Activated CD4-positive, alpha-beta memory T cell treated with anti-CD3 and anti-CD28 coated beads, Interleukin-2, amount 10 ng/mL, durations not matched to agents 7 days and 5 days (primary cell): Measurements from ENCODE around the gene MYPN. TPM values are rescaled to one million over a fixed set of nuclear protein-coding genes. Genes with fewer than 3 reads are reported as not detected.
A peak's percentile ranks its signal among the peaks of the same experiment; 100 is the strongest.
"Not testable (repeated sequence)": the region's sequence is repeated elsewhere in the genome, so short reads cannot be mapped to it uniquely, and the experiment has no call there.

Source experiments
- CTCF ChIA-PET: fragments of 350-600 bp; sonication (Branson Sonifier 250); formaldehyde crosslinking; loops from one replicate; lab custom pipeline; 2021; ENCODE audit warnings: antibody characterized with exemption, inconsistent platforms; lab: Charles Lee
- POLR2A ChIA-PET: fragments of 350-600 bp; sonication (Branson Sonifier 250); formaldehyde crosslinking; loops from one replicate; lab custom pipeline; 2021; ENCODE audit warnings: antibody characterized with exemption; lab: Charles Lee
- DNase-seq: peaks from one replicate; pipeline ENCODE4 v3.0.0-alpha.2; 2020
- H3K27ac Mint-ChIP-seq: one replicate; pipeline ENCODE4 v1.8.0; 2021; ENCODE audit warnings: mild to moderate bottlenecking, mixed read lengths
- H3K27me3 Mint-ChIP-seq: one replicate; pipeline ENCODE4 v1.8.0; 2021; ENCODE audit warnings: mixed read lengths
- H3K36me3 Mint-ChIP-seq: one replicate; pipeline ENCODE4 v1.8.0; 2021; ENCODE audit warnings: low read depth, mixed read lengths
- H3K4me1 Mint-ChIP-seq: one replicate; pipeline ENCODE4 v1.8.0; 2021; ENCODE audit warnings: mixed read lengths
- H3K4me3 Mint-ChIP-seq: one replicate; pipeline ENCODE4 v1.8.0; 2021; ENCODE audit warnings: mild to moderate bottlenecking, mixed read lengths
- H3K9me3 Mint-ChIP-seq: one replicate; pipeline ENCODE4 v1.8.0; 2021; ENCODE audit warnings: mixed read lengths
- total RNA-seq, 2 experiments: library from RNA; stranded (reverse); gene quantifications; one replicate each; pipeline ENCODE4 v1.2.3, GENCODE V29; 2021

MYPN gene
- total RNA-seq, 2 experiments from 2014 or later = not detected

DNA sequence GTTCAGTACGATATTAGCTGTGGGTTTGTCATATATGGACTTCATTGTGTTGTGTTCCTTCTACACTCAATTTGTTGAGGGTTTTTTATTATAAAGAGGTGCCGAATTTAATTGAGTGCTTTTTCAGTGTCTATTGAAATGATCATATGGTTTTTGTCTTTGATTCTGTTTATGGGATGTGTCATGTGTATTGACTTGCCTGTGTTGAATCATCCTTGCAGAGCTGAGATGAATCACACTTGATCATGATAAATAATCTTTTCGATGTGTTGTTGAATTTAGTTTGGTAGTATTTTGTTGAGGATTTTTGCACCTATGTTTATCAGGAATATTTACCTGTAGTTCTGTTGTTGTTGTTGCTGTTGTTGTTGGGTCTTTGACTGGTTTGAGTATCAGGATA is 82.8 kb downstream of the MYPN start:
- H3K27me3 Mint-ChIP-seq = peaks cover 43% of the 10 kb centered on the region
- ChIA-PET POLR2A (no interaction called here), CTCF (interaction anchor here (2.0 kb wide), 1 partner anchor 36 kb away, joined by 4 read pairs; no protein-coding TSS in a partner anchor)
- no peaks in the 10 kb centered on the region for H3K9me3 Mint-ChIP-seq
- H3K4me3 Mint-ChIP-seq = no peak overlapping the region
- H3K36me3 Mint-ChIP-seq = no peaks in the 10 kb centered on the region
- DNase-seq = no peak
- H3K27ac Mint-ChIP-seq = no peak overlapping the region
- H3K4me1 Mint-ChIP-seq = no peaks in the 10 kb centered on the region

DNA sequence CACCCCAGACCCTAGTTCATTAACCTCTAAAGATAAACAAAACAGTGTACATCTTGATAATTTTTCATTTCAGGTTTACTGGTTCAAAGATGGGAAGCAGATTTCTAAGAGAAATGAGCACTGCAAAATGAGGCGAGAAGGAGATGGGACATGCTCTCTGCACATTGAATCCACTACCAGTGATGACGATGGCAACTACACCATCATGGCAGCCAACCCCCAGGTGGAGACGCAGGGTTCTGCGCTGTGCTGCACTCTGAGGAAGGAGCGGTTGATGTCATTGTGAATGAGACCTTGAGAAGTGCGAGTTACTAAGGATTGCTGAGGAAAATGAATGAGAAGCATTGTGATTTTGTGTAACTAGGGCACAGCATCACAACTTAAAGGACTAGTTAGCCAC is 85.0 kb downstream of the MYPN start:
- Mint-ChIP-seq H3K9me3 (no peaks in the 10 kb centered on the region), H3K4me3 (no peak overlapping the region), H3K4me1 (no peaks in the 10 kb centered on the region), H3K27ac (no peak overlapping the region), H3K27me3 (peaks cover 41% of the 10 kb centered on the region), H3K36me3 (no peaks in the 10 kb centered on the region)
- POLR2A ChIA-PET = no interaction called here
- CTCF ChIA-PET = interaction anchor here (2.0 kb wide), 1 partner anchor 38 kb away, joined by 4 read pairs; no protein-coding TSS in a partner anchor
- no peak for DNase-seq

GRCh38 chr10:68195776-68196175 is 86.5 kb downstream of the MYPN start:
- POLR2A ChIA-PET, H3K36me3 Mint-ChIP-seq, DNase-seq, H3K27ac Mint-ChIP-seq, H3K9me3 Mint-ChIP-seq, H3K4me1 Mint-ChIP-seq, H3K4me3 Mint-ChIP-seq: not testable (repeated sequence)
- peaks cover 39% of the 10 kb centered on the region for H3K27me3 Mint-ChIP-seq
- CTCF ChIA-PET = interaction anchor here (1.4 kb wide), 1 partner anchor 19 kb away, joined by 3 read pairs; no protein-coding TSS in a partner anchor

- Mint-ChIP-seq H3K27ac (no peak overlapping the region), H3K4me3 (no peak overlapping the region), H3K27me3 (peaks cover 34% of the 10 kb centered on the region), H3K4me1 (no peaks in the 10 kb centered on the region), H3K36me3 (no peaks in the 10 kb centered on the region), H3K9me3 (no peaks in the 10 kb centered on the region)
- ChIA-PET POLR2A (no interaction called here), CTCF (interaction anchor here (0.8 to 1.4 kb wide), 3 partner anchors 18 to 106 kb away, joined by 3 to 4 read pairs (median 3); no protein-coding TSS in a partner anchor)
- no peak for DNase-seq
Observed at GRCh38 chr10:68196701-68197100, 87.4 kb downstream of the MYPN start.

GRCh38 chr10:68202960-68203353 is 93.7 kb downstream of the MYPN start:
- CTCF ChIA-PET = interaction anchor here (1.7 to 1.8 kb wide), 2 partner anchors 10 to 347 kb away, joined by 3 to 10 read pairs; no protein-coding TSS in a partner anchor

DNA sequence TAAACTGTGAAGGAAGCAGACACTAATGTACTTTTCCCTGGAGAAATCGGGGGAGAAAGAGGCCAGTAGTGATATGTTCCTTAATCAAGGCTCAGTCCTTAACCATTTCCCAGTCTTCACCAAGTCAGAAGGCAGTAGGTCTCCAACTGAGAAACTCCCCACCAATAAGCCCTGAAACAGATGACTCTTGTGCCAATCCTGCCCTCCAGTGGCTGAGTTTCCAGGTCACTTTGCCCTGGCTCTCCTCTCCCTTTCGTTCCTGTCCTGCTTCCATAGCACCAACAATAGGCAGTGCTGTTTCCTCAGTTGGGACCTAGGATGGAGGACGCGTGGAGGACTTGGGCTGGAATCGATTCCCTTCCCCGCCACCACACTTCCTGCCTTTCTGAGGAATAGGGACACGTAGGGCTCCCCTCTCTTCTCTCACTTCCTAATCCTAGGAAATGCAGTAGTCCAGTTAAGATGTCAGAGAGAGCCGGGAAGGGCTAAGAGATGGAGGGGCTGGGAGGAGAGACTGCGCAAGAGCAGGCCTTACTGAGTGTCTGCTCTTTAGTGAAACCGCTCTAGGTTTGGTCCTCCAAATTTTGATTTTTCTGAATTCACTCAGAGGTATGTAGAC is 99.2 kb downstream of the MYPN start:
- H3K4me1 Mint-ChIP-seq = peaks cover 1% of the 10 kb centered on the region
- peak; percentile 23 for DNase-seq
- no peaks in the 10 kb centered on the region for H3K9me3 Mint-ChIP-seq
- H3K27ac Mint-ChIP-seq = no peak overlapping the region
- H3K27me3 Mint-ChIP-seq = peaks cover 8% of the 10 kb centered on the region
- ChIA-PET POLR2A (no interaction called here), CTCF (interaction anchor here (1.1 to 5.3 kb wide), 2 partner anchors 93 to 352 kb away, joined by 3 to 44 read pairs; no protein-coding TSS in a partner anchor)
- H3K4me3 Mint-ChIP-seq = no peak overlapping the region
- H3K36me3 Mint-ChIP-seq = no peaks in the 10 kb centered on the region

More at GRCh38 chr10:68202960-68203353, 93.7 kb downstream of the MYPN start:
- Mint-ChIP-seq H3K27me3 (peaks cover 19% of the 10 kb centered on the region), H3K4me3 (no peak overlapping the region), H3K27ac (no peak overlapping the region), H3K36me3 (no peaks in the 10 kb centered on the region), H3K4me1 (peaks cover 8% of the 10 kb centered on the region), H3K9me3 (no peaks in the 10 kb centered on the region)
- POLR2A ChIA-PET = no interaction called here
- DNase-seq = no peak

- Mint-ChIP-seq H3K36me3 (no peaks in the 10 kb centered on the region), H3K4me1 (no peaks in the 10 kb centered on the region), H3K4me3 (no peak overlapping the region), H3K27me3 (peaks cover 3% of the 10 kb centered on the region), H3K27ac (no peak overlapping the region), H3K9me3 (no peaks in the 10 kb centered on the region)
- ChIA-PET POLR2A (no interaction called here), CTCF (interaction anchor here (1.4 to 5.3 kb wide), 4 partner anchors 21 to 355 kb away, joined by 3 to 44 read pairs (median 4); no protein-coding TSS in a partner anchor)
- DNase-seq = no peak
Observed at GRCh38 chr10:68211669-68212068, 102.4 kb downstream of the MYPN start.

DNA sequence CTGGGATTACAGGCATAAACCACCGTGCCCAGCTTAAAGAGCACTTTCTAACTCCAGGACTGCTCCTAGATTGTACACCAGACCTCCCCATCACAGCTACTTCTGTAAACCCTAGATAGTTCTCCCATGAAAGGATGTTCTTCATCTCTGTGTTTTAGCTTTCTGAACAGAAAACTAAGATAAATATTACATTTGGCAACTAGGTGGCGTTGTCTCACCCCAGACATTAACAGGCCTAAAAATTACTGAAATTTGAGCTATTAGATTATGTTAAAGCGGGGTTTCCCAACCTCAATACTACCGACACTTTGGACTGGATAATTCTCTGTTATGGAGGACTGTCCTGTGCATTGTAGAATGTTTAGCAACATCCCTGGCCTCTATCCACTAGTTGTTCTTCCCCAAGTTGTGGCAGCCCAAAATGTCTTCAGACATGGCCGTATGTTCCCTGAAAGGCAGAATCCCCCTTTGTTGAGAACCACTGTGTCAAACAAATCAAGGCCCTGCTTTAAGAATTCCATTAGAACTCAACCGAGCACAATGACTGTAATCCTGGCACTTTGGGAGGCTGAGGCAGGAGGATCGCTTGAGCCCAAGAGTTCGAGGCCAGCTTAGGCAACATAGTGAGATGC is 103.5 kb downstream of the MYPN start:
- CTCF ChIA-PET = interaction anchor here (0.7 to 5.3 kb wide), 29 partner anchors 9 to 691 kb away, joined by 3 to 44 read pairs (median 4); partner anchors contain the start of gene ATOH7
- POLR2A ChIA-PET = no interaction called here
- Mint-ChIP-seq H3K4me3 (no peak overlapping the region), H3K36me3 (no peaks in the 10 kb centered on the region), H3K27me3 (peaks cover 3% of the 10 kb centered on the region), H3K27ac (no peak overlapping the region), H3K9me3 (no peaks in the 10 kb centered on the region), H3K4me1 (no peaks in the 10 kb centered on the region)
- DNase-seq = no peak

DNA sequence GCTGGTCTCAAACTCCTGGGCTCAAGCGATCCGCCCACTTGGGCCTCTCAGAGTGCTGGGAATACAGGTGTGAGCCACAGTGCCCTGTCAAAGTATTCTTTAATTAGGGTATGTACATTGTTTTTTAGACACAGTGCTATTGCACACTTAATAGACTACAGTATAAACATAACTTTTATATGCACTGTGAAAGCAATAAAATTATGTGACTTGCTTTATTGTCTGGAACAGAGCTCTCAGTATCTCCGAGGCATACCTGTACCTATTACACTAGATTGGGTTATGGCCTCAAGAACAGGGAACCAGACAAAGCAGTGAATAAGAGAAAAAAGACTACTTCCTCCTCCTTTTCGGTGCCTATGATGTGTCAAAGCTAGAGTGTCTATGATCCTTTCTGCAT is 109.5 kb downstream of the MYPN start:
- ChIA-PET CTCF (no interaction called here), POLR2A (no interaction called here)
- Mint-ChIP-seq H3K9me3 (no peaks in the 10 kb centered on the region), H3K27ac (no peak overlapping the region), H3K36me3 (no peaks in the 10 kb centered on the region), H3K27me3 (peaks cover 4% of the 10 kb centered on the region), H3K4me1 (no peaks in the 10 kb centered on the region), H3K4me3 (no peak overlapping the region)
- DNase-seq = no peak

- Mint-ChIP-seq H3K36me3 (no peaks in the 10 kb centered on the region), H3K27me3 (peaks cover 4% of the 10 kb centered on the region), H3K4me1 (no peaks in the 10 kb centered on the region), H3K9me3 (no peaks in the 10 kb centered on the region), H3K4me3 (no peak overlapping the region), H3K27ac (no peak overlapping the region)
- POLR2A ChIA-PET = no interaction called here
- CTCF ChIA-PET = interaction anchor here (1.3 to 2.7 kb wide), 2 partner anchors 8 to 127 kb away, joined by 3 to 11 read pairs; no protein-coding TSS in a partner anchor
- no peak for DNase-seq
Observed at GRCh38 chr10:68221196-68221595, 111.9 kb downstream of the MYPN start.

DNA sequence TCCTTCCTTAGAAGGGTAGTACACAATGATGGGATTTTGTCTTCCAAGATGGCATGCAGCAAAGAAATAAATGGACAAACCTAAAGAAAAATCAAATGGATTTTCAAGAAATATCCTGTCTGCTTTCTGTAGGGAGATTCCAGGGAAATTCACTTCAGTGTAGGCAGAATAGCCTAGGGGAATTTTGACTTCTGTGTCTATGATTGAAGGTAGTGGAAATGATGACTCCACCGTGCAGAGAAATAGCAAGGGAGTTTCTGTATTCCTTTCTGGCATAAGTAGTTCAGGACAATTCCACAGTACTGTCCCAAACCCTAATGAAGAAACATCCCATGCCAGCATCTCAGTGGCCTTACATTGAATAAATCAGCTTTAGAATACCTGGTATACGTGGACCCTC is 113.1 kb downstream of the MYPN start:
- H3K36me3 Mint-ChIP-seq = no peaks in the 10 kb centered on the region
- no peaks in the 10 kb centered on the region for H3K4me1 Mint-ChIP-seq
- CTCF ChIA-PET = interaction anchor here (2.7 kb wide), 1 partner anchor 10 kb away, joined by 11 read pairs; no protein-coding TSS in a partner anchor
- POLR2A ChIA-PET = no interaction called here
- no peak overlapping the region for H3K4me3 Mint-ChIP-seq
- H3K27me3 Mint-ChIP-seq = peaks cover 7% of the 10 kb centered on the region
- H3K27ac Mint-ChIP-seq = no peak overlapping the region
- no peak for DNase-seq
- H3K9me3 Mint-ChIP-seq = no peaks in the 10 kb centered on the region

DNA sequence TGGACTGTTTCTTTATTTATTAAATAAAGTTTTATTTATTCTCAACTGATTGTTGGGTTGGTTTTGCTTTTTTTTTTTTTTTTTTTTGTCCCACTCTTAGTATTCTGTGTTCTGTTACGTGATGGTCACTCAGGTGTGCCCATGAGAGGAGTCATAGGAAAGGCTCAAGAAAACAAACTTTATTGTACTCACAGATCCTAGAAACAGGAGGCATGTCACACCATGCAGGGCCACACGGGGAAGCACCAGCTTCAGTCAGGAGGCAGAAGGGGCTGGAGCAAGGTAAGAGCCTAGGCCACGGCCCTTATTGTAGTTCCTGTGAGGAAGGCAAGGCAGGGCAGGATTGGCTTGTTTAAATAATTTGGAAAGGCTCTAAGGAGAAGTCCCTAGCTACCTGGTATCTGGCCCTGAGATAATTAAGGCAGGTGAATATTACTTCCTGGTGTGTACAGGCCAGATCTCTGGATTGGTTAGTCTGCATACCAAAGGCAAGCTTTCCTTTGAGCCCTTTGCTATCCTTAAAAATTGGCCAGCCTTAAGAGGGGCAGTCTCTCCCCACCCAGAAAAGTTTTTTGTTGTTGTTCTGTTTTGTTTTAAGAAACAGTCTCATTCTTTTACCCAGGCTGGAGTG is 114.4 kb downstream of the MYPN start:
- H3K4me3 Mint-ChIP-seq = no peak overlapping the region
- no peaks in the 10 kb centered on the region for H3K36me3 Mint-ChIP-seq
- H3K9me3 Mint-ChIP-seq = no peaks in the 10 kb centered on the region
- ChIA-PET CTCF (interaction anchor here (0.6 to 2.7 kb wide), 4 partner anchors 11 to 1701 kb away, joined by 3 to 11 read pairs (median 5); no protein-coding TSS in a partner anchor), POLR2A (no interaction called here)
- no peaks in the 10 kb centered on the region for H3K4me1 Mint-ChIP-seq
- no peak for DNase-seq
- peaks cover 13% of the 10 kb centered on the region for H3K27me3 Mint-ChIP-seq
- no peak overlapping the region for H3K27ac Mint-ChIP-seq

- no peak overlapping the region for H3K27ac Mint-ChIP-seq
- H3K4me3 Mint-ChIP-seq = no peak overlapping the region
- H3K9me3 Mint-ChIP-seq = no peaks in the 10 kb centered on the region
- no peaks in the 10 kb centered on the region for H3K36me3 Mint-ChIP-seq
- DNase-seq = no peak
- no peaks in the 10 kb centered on the region for H3K4me1 Mint-ChIP-seq
- peaks cover 19% of the 10 kb centered on the region for H3K27me3 Mint-ChIP-seq
- CTCF ChIA-PET = no interaction called here
- POLR2A ChIA-PET = no interaction called here
Observed at GRCh38 chr10:68224810-68225209, 115.5 kb downstream of the MYPN start.
